WI38 (cell line): ENCODE results near the gene SMTN.
"Not testable (repeated sequence)": the region's sequence is repeated elsewhere in the genome, so short reads cannot be mapped to it uniquely, and the experiment has no call there.

Experiments
- H3K4me3 ChIP-seq: 2 replicates; pipeline ENCODE4 v1.5.1; 2011; ENCODE audit warnings: low read depth, mild to moderate bottlenecking, control low read depth, low read length
- CTCF ChIP-seq: IDR thresholded peaks from 2 replicates; pipeline ENCODE4 v1.5.1; 2012; ENCODE audit warnings: low read depth, mild to moderate bottlenecking, control low read depth, low read length

Gene SMTN

GRCh38 chr22:31056986-31057599 is 24.0 kb upstream of the SMTN start:
- TF ChIP-seq CTCF, result no peak
- no peak overlapping the region for H3K4me3 ChIP-seq

GRCh38 chr22:31059663-31060062 is 21.5 kb upstream of the SMTN start:
- not testable (repeated sequence) for H3K4me3 ChIP-seq

- no peak overlapping the region for H3K4me3 ChIP-seq
- TF ChIP-seq CTCF, result no peak
Measured at GRCh38 chr22:31062566-31063230, 18.4 kb upstream of the SMTN start.

GRCh38 chr22:31064369-31064768 is 16.7 kb upstream of the SMTN start:
- H3K4me3 ChIP-seq, result no peak overlapping the region
- no peak for TF ChIP-seq CTCF

- H3K4me3 ChIP-seq, result no peak overlapping the region
- TF ChIP-seq CTCF, result no peak
Measured at GRCh38 chr22:31068970-31069369, 12.1 kb upstream of the SMTN start.

- not testable (repeated sequence) for H3K4me3 ChIP-seq
Measured at GRCh38 chr22:31069691-31070314, 11.3 kb upstream of the SMTN start.

- H3K4me3 ChIP-seq, result not testable (repeated sequence)
Measured at GRCh38 chr22:31073125-31073524, 8.0 kb upstream of the SMTN start.

GRCh38 chr22:31073545-31074145 is 7.5 kb upstream of the SMTN start:
- H3K4me3 ChIP-seq, result not testable (repeated sequence)

- TF ChIP-seq CTCF, result no peak
Measured at GRCh38 chr22:31075961-31076360, 5.2 kb upstream of the SMTN start.

More at GRCh38 chr22:31075961-31076360, 5.2 kb upstream of the SMTN start:
- no peak overlapping the region for H3K4me3 ChIP-seq
